ENCODE measurements around the gene COG5.

Gene COG5

GRCh38 chr7:107161415-107161814 is 402.3 kb downstream of the COG5 start:
- H3K4me2 ChIP-seq (ENCODE audit: low read depth, low read length, poor library complexity, severe bottlenecking), result no peak overlapping the region
- no peak overlapping the region for H3K9ac ChIP-seq (ENCODE audit: low read depth, low read length, poor library complexity, severe bottlenecking)
- H3K4me1 ChIP-seq (ENCODE audit: insufficient read depth, low read length, poor library complexity, severe bottlenecking), result no peaks in the 10 kb centered on the region
- no peaks in the 10 kb centered on the region for H4K20me1 ChIP-seq (ENCODE audit: insufficient read depth, low read length, poor library complexity, severe bottlenecking)
- no peak overlapping the region for H2AFZ ChIP-seq (ENCODE audit: low read length)
- H3K9me2 ChIP-seq (replicated peaks; ENCODE audit: low read depth, low read length), result no peaks in the 10 kb centered on the region
- H3K36me3 ChIP-seq (ENCODE audit: insufficient read depth, low read length), result no peaks in the 10 kb centered on the region
- no peaks in the 10 kb centered on the region for H3K27me3 ChIP-seq (ENCODE audit: insufficient read depth, low read length, poor library complexity, severe bottlenecking)
- H3K9me3 ChIP-seq (ENCODE audit: insufficient read depth, low read depth, low read length), result no peaks in the 10 kb centered on the region
- TF ChIP-seq EZH2phosphoT487 (IDR thresholded peaks at IDR 0.05; ENCODE audit: borderline replicate concordance), result no peak
- TF ChIP-seq, protein P1, sequence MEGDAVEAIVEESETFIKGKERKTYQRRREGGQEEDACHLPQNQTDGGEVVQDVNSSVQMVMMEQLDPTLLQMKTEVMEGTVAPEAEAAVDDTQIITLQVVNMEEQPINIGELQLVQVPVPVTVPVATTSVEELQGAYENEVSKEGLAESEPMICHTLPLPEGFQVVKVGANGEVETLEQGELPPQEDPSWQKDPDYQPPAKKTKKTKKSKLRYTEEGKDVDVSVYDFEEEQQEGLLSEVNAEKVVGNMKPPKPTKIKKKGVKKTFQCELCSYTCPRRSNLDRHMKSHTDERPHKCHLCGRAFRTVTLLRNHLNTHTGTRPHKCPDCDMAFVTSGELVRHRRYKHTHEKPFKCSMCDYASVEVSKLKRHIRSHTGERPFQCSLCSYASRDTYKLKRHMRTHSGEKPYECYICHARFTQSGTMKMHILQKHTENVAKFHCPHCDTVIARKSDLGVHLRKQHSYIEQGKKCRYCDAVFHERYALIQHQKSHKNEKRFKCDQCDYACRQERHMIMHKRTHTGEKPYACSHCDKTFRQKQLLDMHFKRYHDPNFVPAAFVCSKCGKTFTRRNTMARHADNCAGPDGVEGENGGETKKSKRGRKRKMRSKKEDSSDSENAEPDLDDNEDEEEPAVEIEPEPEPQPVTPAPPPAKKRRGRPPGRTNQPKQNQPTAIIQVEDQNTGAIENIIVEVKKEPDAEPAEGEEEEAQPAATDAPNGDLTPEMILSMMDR (conservative IDR thresholded peaks at IDR 0.05; ENCODE audit: low read length), result no peak
- no peaks in the 10 kb centered on the region for H3K79me2 ChIP-seq (ENCODE audit: insufficient read depth, low read length)
- no peaks in the 10 kb centered on the region for H3F3A ChIP-seq (ENCODE audit: low read depth)
- H3K4me3 ChIP-seq (ENCODE audit: low read length, poor library complexity, severe bottlenecking), result no peak overlapping the region

DNA sequence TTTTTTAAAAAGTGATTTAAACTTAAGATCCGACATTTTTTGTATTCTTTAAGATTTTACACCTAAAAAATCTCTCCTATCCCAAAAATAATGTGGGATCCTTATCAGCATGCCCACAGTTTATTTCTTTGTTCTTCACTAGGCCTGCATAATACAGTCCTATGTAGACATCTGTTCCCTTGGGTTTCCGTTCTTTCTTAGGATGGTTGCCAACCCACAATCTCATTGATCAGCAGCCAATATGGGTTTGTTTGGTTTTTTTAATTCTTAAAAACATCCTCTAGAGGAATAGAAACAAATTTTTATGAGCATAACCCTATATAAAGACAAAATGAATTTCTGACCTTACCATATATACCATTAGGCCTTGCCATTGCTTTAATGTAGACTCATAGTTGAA is 403.3 kb downstream of the COG5 start:
- TF ChIP-seq, protein P1 (conservative IDR thresholded peaks at IDR 0.05; ENCODE audit: low read length), result no peak
- TF ChIP-seq EZH2phosphoT487 (IDR thresholded peaks at IDR 0.05; ENCODE audit: borderline replicate concordance), result no peak
- no peaks in the 10 kb centered on the region for H4K20me1 ChIP-seq (ENCODE audit: insufficient read depth, low read length, poor library complexity, severe bottlenecking)
- H3K79me2 ChIP-seq (ENCODE audit: insufficient read depth, low read length), result no peaks in the 10 kb centered on the region
- H3K9me2 ChIP-seq (replicated peaks; ENCODE audit: low read depth, low read length), result no peaks in the 10 kb centered on the region
- H3K36me3 ChIP-seq (ENCODE audit: insufficient read depth, low read length), result no peaks in the 10 kb centered on the region
- no peak overlapping the region for H3K9ac ChIP-seq (ENCODE audit: low read depth, low read length, poor library complexity, severe bottlenecking)
- H3K9me3 ChIP-seq (ENCODE audit: insufficient read depth, low read depth, low read length), result no peaks in the 10 kb centered on the region
- H2AFZ ChIP-seq (ENCODE audit: low read length), result no peak overlapping the region
- H3K4me1 ChIP-seq (ENCODE audit: insufficient read depth, low read length, poor library complexity, severe bottlenecking), result no peaks in the 10 kb centered on the region
- no peak overlapping the region for H3K4me2 ChIP-seq (ENCODE audit: low read depth, low read length, poor library complexity, severe bottlenecking)
- no peaks in the 10 kb centered on the region for H3K27me3 ChIP-seq (ENCODE audit: insufficient read depth, low read length, poor library complexity, severe bottlenecking)
- H3F3A ChIP-seq (ENCODE audit: low read depth), result no peaks in the 10 kb centered on the region
- H3K4me3 ChIP-seq (ENCODE audit: low read length, poor library complexity, severe bottlenecking), result no peak overlapping the region

GRCh38 chr7:107158028-107158427 is 405.7 kb downstream of the COG5 start:
- Histone ChIP-seq H2AFZ (ENCODE audit: low read length) (no peak overlapping the region), H3K4me2 (ENCODE audit: low read depth, low read length, poor library complexity, severe bottlenecking) (no peak overlapping the region), H3K4me1 (ENCODE audit: insufficient read depth, low read length, poor library complexity, severe bottlenecking) (no peaks in the 10 kb centered on the region), H3K4me3 (ENCODE audit: low read length, poor library complexity, severe bottlenecking) (no peak overlapping the region), H3K9me3 (ENCODE audit: insufficient read depth, low read depth, low read length) (no peaks in the 10 kb centered on the region), H3K36me3 (ENCODE audit: insufficient read depth, low read length) (no peaks in the 10 kb centered on the region), H3K9ac (ENCODE audit: low read depth, low read length, poor library complexity, severe bottlenecking) (no peak overlapping the region), H4K20me1 (ENCODE audit: insufficient read depth, low read length, poor library complexity, severe bottlenecking) (no peaks in the 10 kb centered on the region), H3K79me2 (ENCODE audit: insufficient read depth, low read length) (no peaks in the 10 kb centered on the region), H3K27me3 (ENCODE audit: insufficient read depth, low read length, poor library complexity, severe bottlenecking) (no peaks in the 10 kb centered on the region), H3F3A (ENCODE audit: low read depth) (no peaks in the 10 kb centered on the region), H3K9me2 (replicated peaks; ENCODE audit: low read depth, low read length) (no peaks in the 10 kb centered on the region)
- no peak for TF ChIP-seq EZH2phosphoT487 (IDR thresholded peaks at IDR 0.05; ENCODE audit: borderline replicate concordance)
- TF ChIP-seq, protein P1 (conservative IDR thresholded peaks at IDR 0.05; ENCODE audit: low read length), result no peak

Data from Loucy (cell line).